ENCODE data around the gene POM121L2.
"Not testable (repeated sequence)": the region's sequence is repeated elsewhere in the genome, so short reads cannot be mapped to it uniquely, and the experiment has no call there.

The POM121L2 gene

GRCh38 chr6:27281569-27281968 is 30.5 kb downstream of the POM121L2 start:
- peaks cover 70% of the 10 kb centered on the region for H3K27me3 Mint-ChIP-seq
- peaks cover 4% of the 10 kb centered on the region for H3K4me1 Mint-ChIP-seq (ENCODE audit: low read depth)
- H3K36me3 Mint-ChIP-seq: peaks cover 18% of the 10 kb centered on the region
- no peak overlapping the region for H3K4me3 Mint-ChIP-seq
- H3K27ac Mint-ChIP-seq: no peak overlapping the region
- peaks cover 4% of the 10 kb centered on the region for H3K9me3 Mint-ChIP-seq (ENCODE audit: low read depth)

GRCh38 chr6:27281105-27281539 is 31.0 kb downstream of the POM121L2 start:
- Mint-ChIP-seq H3K4me3 (no peak overlapping the region), H3K27ac (no peak overlapping the region), H3K4me1 (ENCODE audit: low read depth) (peaks cover 4% of the 10 kb centered on the region), H3K27me3 (peaks cover 68% of the 10 kb centered on the region), H3K9me3 (ENCODE audit: low read depth) (peaks cover 4% of the 10 kb centered on the region), H3K36me3 (peaks cover 15% of the 10 kb centered on the region)

DNA sequence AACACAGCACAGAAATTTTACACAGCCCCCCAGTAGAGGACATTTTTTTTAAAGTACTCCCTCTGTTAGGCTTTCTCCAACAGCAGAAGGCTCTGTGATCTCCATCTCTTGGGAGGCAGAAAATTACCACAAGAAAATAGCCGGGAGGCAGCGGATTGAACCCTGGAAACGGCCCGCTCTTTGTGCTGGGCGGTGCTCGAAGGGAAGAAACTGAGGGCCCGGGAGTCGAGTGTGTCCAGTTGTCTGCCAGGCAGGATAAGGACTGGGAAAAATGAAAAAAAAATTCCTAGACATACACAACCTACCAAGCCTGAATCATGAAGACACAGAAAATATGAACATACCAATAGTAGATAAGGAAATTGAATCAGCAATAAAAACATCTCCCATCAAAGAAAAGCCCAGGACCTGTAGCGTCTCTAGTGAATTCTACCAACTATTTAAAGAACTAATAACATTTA is 31.5 kb downstream of the POM121L2 start:
- Mint-ChIP-seq H3K36me3 (peaks cover 12% of the 10 kb centered on the region), H3K4me1 (ENCODE audit: low read depth) (peaks cover 4% of the 10 kb centered on the region), H3K9me3 (ENCODE audit: low read depth) (peaks cover 4% of the 10 kb centered on the region), H3K27me3 (peaks cover 68% of the 10 kb centered on the region), H3K27ac (peak overlapping the region; percentile 72), H3K4me3 (peak overlapping the region; percentile 56)

- H3K4me1 Mint-ChIP-seq (ENCODE audit: low read depth): peaks cover 4% of the 10 kb centered on the region
- peak overlapping the region; percentile 72 for H3K27ac Mint-ChIP-seq
- H3K4me3 Mint-ChIP-seq: peak overlapping the region; percentile 56
- H3K9me3 Mint-ChIP-seq (ENCODE audit: low read depth): peaks cover 4% of the 10 kb centered on the region
- peaks cover 66% of the 10 kb centered on the region for H3K27me3 Mint-ChIP-seq
- peaks cover 10% of the 10 kb centered on the region for H3K36me3 Mint-ChIP-seq
These were observed 32.0 kb downstream of the POM121L2 start for GRCh38 chr6:27280064-27280539.

DNA sequence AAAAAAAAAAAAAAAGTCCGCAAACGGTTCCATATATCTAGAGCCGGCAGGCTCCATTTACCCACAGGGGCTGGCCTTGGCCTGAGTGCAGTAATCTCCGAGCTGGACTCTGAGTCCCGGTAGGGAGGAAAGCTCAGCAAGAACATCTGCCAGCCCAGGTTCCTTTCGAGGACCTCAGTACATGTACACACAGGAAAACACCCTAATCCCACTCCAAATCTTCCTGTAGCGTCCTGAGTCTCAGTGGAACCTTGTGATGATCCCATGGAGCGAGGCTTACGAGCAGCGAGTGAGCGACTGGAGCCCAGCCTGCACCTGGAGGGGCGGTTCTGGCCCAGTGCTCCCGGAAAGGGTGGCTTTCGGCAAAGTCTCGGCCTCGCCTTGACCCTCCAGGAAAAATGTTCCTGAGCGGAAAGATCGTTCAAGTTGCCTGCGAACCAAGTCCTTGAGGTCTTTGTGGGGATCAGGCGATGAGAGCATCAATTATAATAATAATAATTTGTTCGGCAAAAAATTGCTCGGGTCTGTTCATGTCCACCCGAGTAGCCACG is 32.5 kb downstream of the POM121L2 start:
- Mint-ChIP-seq H3K36me3 (peaks cover 10% of the 10 kb centered on the region), H3K27me3 (peaks cover 63% of the 10 kb centered on the region), H3K4me1 (ENCODE audit: low read depth) (peaks cover 4% of the 10 kb centered on the region), H3K4me3 (peak overlapping the region; percentile 56), H3K9me3 (ENCODE audit: low read depth) (peaks cover 4% of the 10 kb centered on the region), H3K27ac (no peak overlapping the region)

GRCh38 chr6:27275025-27275956 is 36.8 kb downstream of the POM121L2 start:
- H3K9me3 Mint-ChIP-seq (ENCODE audit: low read depth): no peaks in the 10 kb centered on the region

DNA sequence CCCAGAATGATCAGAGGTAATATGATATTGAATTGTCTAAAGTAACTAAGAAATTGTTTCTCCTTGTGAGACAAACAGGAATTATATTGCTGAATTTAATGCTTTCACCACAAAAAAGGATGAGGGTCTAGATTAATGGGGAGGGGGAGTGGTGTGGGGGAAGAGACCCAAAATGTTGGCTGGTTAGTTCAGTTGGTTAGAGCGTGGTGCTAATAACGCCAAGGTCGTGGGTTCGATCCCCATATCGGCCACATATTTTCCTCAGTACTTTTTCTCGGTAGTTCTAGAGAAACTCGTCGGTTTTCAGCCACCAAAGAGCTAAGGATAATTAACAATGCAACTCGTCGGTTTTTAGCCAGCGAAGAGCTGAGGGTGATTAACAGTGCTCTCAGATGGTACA is 38.3 kb downstream of the POM121L2 start:
- Mint-ChIP-seq H3K27ac (no peak overlapping the region), H3K4me1 (ENCODE audit: low read depth) (no peaks in the 10 kb centered on the region), H3K9me3 (ENCODE audit: low read depth) (no peaks in the 10 kb centered on the region), H3K36me3 (no peaks in the 10 kb centered on the region), H3K27me3 (peaks cover 55% of the 10 kb centered on the region), H3K4me3 (no peak overlapping the region)

More at GRCh38 chr6:27275025-27275956, 36.8 kb downstream of the POM121L2 start:
- Mint-ChIP-seq H3K36me3 (no peaks in the 10 kb centered on the region), H3K4me3 (no peak overlapping the region), H3K4me1 (ENCODE audit: low read depth) (peaks cover 4% of the 10 kb centered on the region), H3K27ac (no peak overlapping the region), H3K27me3 (peaks cover 57% of the 10 kb centered on the region)

GRCh38 chr6:27268803-27269202 is 43.3 kb downstream of the POM121L2 start:
- H3K4me3 Mint-ChIP-seq: no peak overlapping the region
- peaks cover 51% of the 10 kb centered on the region for H3K27me3 Mint-ChIP-seq
- no peak overlapping the region for H3K27ac Mint-ChIP-seq
- no peaks in the 10 kb centered on the region for H3K9me3 Mint-ChIP-seq (ENCODE audit: low read depth)
- H3K36me3 Mint-ChIP-seq: peaks cover 2% of the 10 kb centered on the region
- H3K4me1 Mint-ChIP-seq (ENCODE audit: low read depth): no peaks in the 10 kb centered on the region

GRCh38 chr6:27267857-27268434 is 44.1 kb downstream of the POM121L2 start:
- Mint-ChIP-seq H3K4me3 (no peak overlapping the region), H3K27ac (no peak overlapping the region), H3K27me3 (peaks cover 49% of the 10 kb centered on the region)

GRCh38 chr6:27267003-27267402 is 45.1 kb downstream of the POM121L2 start:
- not testable (repeated sequence) for H3K27ac Mint-ChIP-seq; H3K36me3 Mint-ChIP-seq; H3K4me3 Mint-ChIP-seq; H3K9me3 Mint-ChIP-seq (ENCODE audit: low read depth); H3K4me1 Mint-ChIP-seq (ENCODE audit: low read depth)
- H3K27me3 Mint-ChIP-seq: peaks cover 46% of the 10 kb centered on the region

More at GRCh38 chr6:27267857-27268434, 44.1 kb downstream of the POM121L2 start:
- H3K36me3 Mint-ChIP-seq: peaks cover 2% of the 10 kb centered on the region
- no peaks in the 10 kb centered on the region for H3K4me1 Mint-ChIP-seq (ENCODE audit: low read depth)
- H3K9me3 Mint-ChIP-seq (ENCODE audit: low read depth): no peaks in the 10 kb centered on the region

GRCh38 chr6:27263886-27264285 is 48.2 kb downstream of the POM121L2 start:
- H3K27ac Mint-ChIP-seq: no peak overlapping the region
- H3K4me3 Mint-ChIP-seq: no peak overlapping the region
- H3K4me1 Mint-ChIP-seq (ENCODE audit: low read depth): no peaks in the 10 kb centered on the region
- H3K9me3 Mint-ChIP-seq (ENCODE audit: low read depth): no peaks in the 10 kb centered on the region
- peaks cover 45% of the 10 kb centered on the region for H3K27me3 Mint-ChIP-seq
- peaks cover 2% of the 10 kb centered on the region for H3K36me3 Mint-ChIP-seq

- Mint-ChIP-seq H3K4me3 (no peak overlapping the region), H3K27ac (no peak overlapping the region), H3K4me1 (ENCODE audit: low read depth) (no peaks in the 10 kb centered on the region), H3K27me3 (peaks cover 40% of the 10 kb centered on the region), H3K9me3 (ENCODE audit: low read depth) (no peaks in the 10 kb centered on the region), H3K36me3 (no peaks in the 10 kb centered on the region)
These were observed 51.2 kb downstream of the POM121L2 start for GRCh38 chr6:27260836-27261375.

DNA sequence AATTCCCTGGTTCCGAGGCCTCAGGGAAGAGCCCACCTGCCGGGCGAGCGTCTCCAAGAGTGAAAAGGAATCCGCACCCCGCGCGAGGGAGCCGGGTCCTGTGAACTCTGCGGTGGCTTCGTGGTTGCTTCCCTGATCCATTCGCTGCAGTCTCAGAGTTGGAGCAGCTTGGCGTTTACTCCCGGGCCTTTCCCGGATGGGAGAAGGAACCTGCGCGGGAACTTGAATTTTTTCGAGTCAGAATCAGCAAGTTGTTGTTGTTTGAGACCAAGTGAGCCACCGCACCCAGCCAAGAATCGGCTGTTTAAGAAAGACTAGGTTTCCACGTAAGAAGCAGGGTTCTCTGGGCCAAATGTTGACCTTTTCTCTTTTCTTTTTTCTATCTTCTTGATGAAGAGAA is 51.7 kb downstream of the POM121L2 start:
- H3K27me3 Mint-ChIP-seq: peaks cover 45% of the 10 kb centered on the region
- H3K4me3 Mint-ChIP-seq: no peak overlapping the region
- H3K4me1 Mint-ChIP-seq (ENCODE audit: low read depth): no peaks in the 10 kb centered on the region
- H3K9me3 Mint-ChIP-seq (ENCODE audit: low read depth): no peaks in the 10 kb centered on the region
- H3K36me3 Mint-ChIP-seq: no peaks in the 10 kb centered on the region
- H3K27ac Mint-ChIP-seq: no peak overlapping the region

Data from activated naive CD8-positive, alpha-beta T cell (primary cell).